GM12878 (cell line): ENCODE measurements around the gene DDX51.

Source experiments
- CTCF ChIP-seq, 3 experiments: IDR thresholded peaks in 2 of 3; conservative IDR thresholded peaks in 1 of 3; 2 replicates each; pipeline ENCODE4 v1.5.1; 2011; ENCODE audit warnings: low read depth in 3 of 3, low read length in 3 of 3, mild to moderate bottlenecking in 3 of 3, control low read depth in 2 of 3, moderate library complexity in 2 of 3, inconsistent platforms in 1 of 3, mixed read lengths in 1 of 3; ENCODE audit not compliant: control insufficient read depth in 2 of 3, insufficient read depth in 1 of 3; ENCODE audit errors: extremely low read depth in 1 of 3
- EZH2 ChIP-seq: IDR thresholded peaks from 2 replicates; pipeline ENCODE4 v1.6.1; 2012; ENCODE audit warnings: low read depth, mild to moderate bottlenecking, control low read depth, inconsistent platforms, low read length, borderline replicate concordance; ENCODE audit not compliant: control insufficient read depth
- HDAC2 ChIP-seq: fragments of 200-600 bp; sonication (generic); IDR thresholded peaks from 2 replicates; pipeline ENCODE4 v1.6.1; 2017
- HDAC6 ChIP-seq: fragments of 200-600 bp; sonication (generic); IDR thresholded peaks from one replicate; pipeline ENCODE4 v1.8.0; 2017; ENCODE audit warnings: antibody characterized with exemption; ENCODE audit not compliant: unreplicated experiment
- MAX ChIP-seq: IDR thresholded peaks from 2 replicates; pipeline ENCODE4 v1.6.1; 2012; ENCODE audit warnings: low read depth, low read length, improper control_type of control experiment
- MXI1 ChIP-seq: fragments of 150-350 bp; IDR thresholded peaks from 2 replicates; pipeline ENCODE4 v1.6.1; 2011; ENCODE audit warnings: low read depth, mild to moderate bottlenecking, inconsistent platforms, low read length, improper control_type of control experiment
- NFYB ChIP-seq: IDR thresholded peaks from 2 replicates; pipeline ENCODE4 v1.6.1; 2011; ENCODE audit warnings: low read depth, mild to moderate bottlenecking, low read length, improper control_type of control experiment, moderate library complexity; ENCODE audit not compliant: insufficient read depth

GRCh38 chr12:132169376-132169775, 25.3 kb upstream of the DDX51 start:
- TF ChIP-seq MXI1: no peak
- TF ChIP-seq HDAC2: no peak
- TF ChIP-seq CTCF (IDR thresholded peaks at IDR 0.05 in 2 of 3, conservative IDR thresholded peaks at IDR 0.05 in 1 of 3; ENCODE audit: control insufficient read depth in 2 of 3, extremely low read depth in 1 of 3, insufficient read depth in 1 of 3, low read depth in 3 of 3, low read length in 3 of 3): no peak
- no peak for TF ChIP-seq NFYB
- no peak for TF ChIP-seq EZH2
- no peak for TF ChIP-seq HDAC6
- no peak for TF ChIP-seq MAX
